GM20431 (cell line): ENCODE results near the gene ITPKB.
"Not testable (repeated sequence)": the region's sequence is repeated elsewhere in the genome, so short reads cannot be mapped to it uniquely, and the experiment has no call there.

Experiments used
- in situ Hi-C: fragments of 300-500 bp; cut with MseI, MboI; formaldehyde crosslinking; loops from one replicate; pipeline ENCODE4 v1.15.0; 2020; ENCODE audit warnings: low sequenced_read_pairs; ENCODE audit not compliant: unreplicated experiment

ITPKB gene

GRCh38 chr1:226762055-226762454 is 23.0 kb upstream of the ITPKB start:
- in situ Hi-C loops = no loop called here

- in situ Hi-C loops = no loop called here
These were observed 22.2 kb upstream of the ITPKB start for GRCh38 chr1:226761322-226761721.

- in situ Hi-C loops = no loop called here
These were observed 15.9 kb upstream of the ITPKB start for GRCh38 chr1:226754793-226755533.

- in situ Hi-C loops = no loop called here
These were observed 15.0 kb upstream of the ITPKB start for GRCh38 chr1:226754097-226754496.

GRCh38 chr1:226751703-226752102 is 12.6 kb upstream of the ITPKB start:
- in situ Hi-C loops = no loop called here

- in situ Hi-C loops = no loop called here
These were observed 12.1 kb upstream of the ITPKB start for GRCh38 chr1:226751214-226751613.

GRCh38 chr1:226749467-226749866 is 10.4 kb upstream of the ITPKB start:
- in situ Hi-C loops = no loop called here

GRCh38 chr1:226748306-226748705 is 9.2 kb upstream of the ITPKB start:
- in situ Hi-C loops = no loop called here

- in situ Hi-C loops = not testable (repeated sequence)
These were observed 8.6 kb upstream of the ITPKB start for GRCh38 chr1:226747519-226748263.

- in situ Hi-C loops = no loop called here
These were observed 4.2 kb upstream of the ITPKB start for GRCh38 chr1:226743259-226743658.

GRCh38 chr1:226741009-226741408 is 1.9 kb upstream of the ITPKB start:
- in situ Hi-C loops = no loop called here

- in situ Hi-C loops = no loop called here
These were observed 599 bp upstream of the ITPKB start for GRCh38 chr1:226739696-226740065.

- in situ Hi-C loops = no loop called here
These were observed 574 bp downstream of the ITPKB start for GRCh38 chr1:226738421-226738994.

- in situ Hi-C loops = no loop called here
These were observed 1.2 kb downstream of the ITPKB start for GRCh38 chr1:226737819-226738420.

- in situ Hi-C loops = no loop called here
These were observed 1.9 kb downstream of the ITPKB start for GRCh38 chr1:226736908-226737818.

- in situ Hi-C loops = no loop called here
These were observed 2.8 kb downstream of the ITPKB start for GRCh38 chr1:226736001-226736907.

- in situ Hi-C loops = no loop called here
These were observed 3.5 kb downstream of the ITPKB start for GRCh38 chr1:226735576-226735975.

GRCh38 chr1:226734611-226735153 is 4.4 kb downstream of the ITPKB start:
- in situ Hi-C loops = no loop called here

GRCh38 chr1:226733876-226734275 is 5.2 kb downstream of the ITPKB start:
- in situ Hi-C loops = no loop called here
